ENCODE results near the gene SPAG16. TPM values are rescaled to one million over a fixed set of nuclear protein-coding genes. Genes with fewer than 3 reads are reported as not detected.

SPAG16 gene
- total RNA-seq, 1 donor: 56.1 TPM

GRCh38 chr2:214233164-214233563 lies 948.9 kb downstream of the SPAG16 start:
- TF ChIP-seq, protein P1, sequence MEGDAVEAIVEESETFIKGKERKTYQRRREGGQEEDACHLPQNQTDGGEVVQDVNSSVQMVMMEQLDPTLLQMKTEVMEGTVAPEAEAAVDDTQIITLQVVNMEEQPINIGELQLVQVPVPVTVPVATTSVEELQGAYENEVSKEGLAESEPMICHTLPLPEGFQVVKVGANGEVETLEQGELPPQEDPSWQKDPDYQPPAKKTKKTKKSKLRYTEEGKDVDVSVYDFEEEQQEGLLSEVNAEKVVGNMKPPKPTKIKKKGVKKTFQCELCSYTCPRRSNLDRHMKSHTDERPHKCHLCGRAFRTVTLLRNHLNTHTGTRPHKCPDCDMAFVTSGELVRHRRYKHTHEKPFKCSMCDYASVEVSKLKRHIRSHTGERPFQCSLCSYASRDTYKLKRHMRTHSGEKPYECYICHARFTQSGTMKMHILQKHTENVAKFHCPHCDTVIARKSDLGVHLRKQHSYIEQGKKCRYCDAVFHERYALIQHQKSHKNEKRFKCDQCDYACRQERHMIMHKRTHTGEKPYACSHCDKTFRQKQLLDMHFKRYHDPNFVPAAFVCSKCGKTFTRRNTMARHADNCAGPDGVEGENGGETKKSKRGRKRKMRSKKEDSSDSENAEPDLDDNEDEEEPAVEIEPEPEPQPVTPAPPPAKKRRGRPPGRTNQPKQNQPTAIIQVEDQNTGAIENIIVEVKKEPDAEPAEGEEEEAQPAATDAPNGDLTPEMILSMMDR (IDR thresholded peaks at IDR 0.05; ENCODE audit: insufficient read depth, low read depth, low read length): no peak
- no peak for DNase-seq (ENCODE audit: low read depth)
- H3K4me3 ChIP-seq (ENCODE audit: low read depth, low read length): no peak overlapping the region

- TF ChIP-seq, protein P1 (IDR thresholded peaks at IDR 0.05; ENCODE audit: insufficient read depth, low read depth, low read length): no peak
- no peak for DNase-seq (ENCODE audit: low read depth)
- H3K4me3 ChIP-seq (ENCODE audit: low read depth, low read length): no peak overlapping the region
These were observed 958.5 kb downstream of the SPAG16 start for GRCh38 chr2:214242797-214243196.

- TF ChIP-seq, protein P1 (IDR thresholded peaks at IDR 0.05; ENCODE audit: insufficient read depth, low read depth, low read length): no peak
- H3K4me3 ChIP-seq (ENCODE audit: low read depth, low read length): no peak overlapping the region
- no peak for DNase-seq (ENCODE audit: low read depth)
These were observed 960.6 kb downstream of the SPAG16 start for GRCh38 chr2:214244847-214245246.

DNA sequence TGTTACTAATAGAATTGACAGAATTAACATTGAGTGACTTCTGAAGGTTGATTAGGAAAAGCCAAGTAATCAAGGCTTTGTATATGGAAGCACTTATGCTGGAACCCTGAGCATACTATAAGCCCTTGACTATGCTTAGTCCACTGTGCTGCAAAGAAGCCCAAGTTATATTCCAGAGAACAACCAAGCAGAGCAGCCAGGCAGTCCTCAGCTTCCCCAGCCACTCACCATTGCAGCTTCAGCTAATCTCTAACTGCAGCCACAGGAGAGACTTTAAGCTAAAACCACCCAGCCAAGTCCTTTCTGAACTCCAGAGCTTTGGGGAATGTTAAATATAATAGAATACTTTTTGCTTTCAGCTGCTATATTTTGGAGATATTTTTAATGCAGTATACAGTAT lies 962.2 kb downstream of the SPAG16 start:
- no peak overlapping the region for H3K4me3 ChIP-seq (ENCODE audit: low read depth, low read length)
- DNase-seq (ENCODE audit: low read depth): no peak
- TF ChIP-seq, protein P1 (IDR thresholded peaks at IDR 0.05; ENCODE audit: insufficient read depth, low read depth, low read length): no peak

GRCh38 chr2:214247531-214247930 lies 963.3 kb downstream of the SPAG16 start:
- H3K4me3 ChIP-seq (ENCODE audit: low read depth, low read length): no peak overlapping the region
- TF ChIP-seq, protein P1 (IDR thresholded peaks at IDR 0.05; ENCODE audit: insufficient read depth, low read depth, low read length): no peak
- no peak for DNase-seq (ENCODE audit: low read depth)

DNA sequence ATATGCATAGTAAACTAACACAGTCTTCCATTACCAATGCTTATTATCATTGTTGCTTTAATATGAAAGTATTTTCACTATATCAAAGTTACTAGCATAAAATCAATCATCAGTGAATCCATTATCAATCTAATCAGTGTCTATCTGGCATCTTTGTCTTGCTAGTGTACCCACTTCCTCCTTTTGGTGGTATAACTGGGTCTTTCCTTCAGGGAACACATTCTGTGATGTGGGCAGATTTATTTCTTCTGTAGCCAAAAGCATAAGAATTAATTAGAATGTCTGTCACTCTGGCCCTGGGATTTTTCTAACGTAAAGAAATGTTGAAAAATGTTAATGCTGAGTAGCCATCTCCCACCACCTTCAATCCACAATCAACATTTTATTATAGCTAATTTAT lies 970.8 kb downstream of the SPAG16 start:
- TF ChIP-seq, protein P1 (IDR thresholded peaks at IDR 0.05; ENCODE audit: insufficient read depth, low read depth, low read length): no peak
- H3K4me3 ChIP-seq (ENCODE audit: low read depth, low read length): no peak overlapping the region
- no peak for DNase-seq (ENCODE audit: low read depth)

GRCh38 chr2:214261683-214262082 lies 977.4 kb downstream of the SPAG16 start:
- TF ChIP-seq, protein P1 (IDR thresholded peaks at IDR 0.05; ENCODE audit: insufficient read depth, low read depth, low read length): no peak
- no peak for DNase-seq (ENCODE audit: low read depth)
- no peak overlapping the region for H3K4me3 ChIP-seq (ENCODE audit: low read depth, low read length)

Data from fibroblast of villous mesenchyme (primary cell).